ENCODE data around the gene NKD1.
A peak's percentile ranks its signal among the peaks of the same experiment; 100 is the strongest.

Gene NKD1

DNA sequence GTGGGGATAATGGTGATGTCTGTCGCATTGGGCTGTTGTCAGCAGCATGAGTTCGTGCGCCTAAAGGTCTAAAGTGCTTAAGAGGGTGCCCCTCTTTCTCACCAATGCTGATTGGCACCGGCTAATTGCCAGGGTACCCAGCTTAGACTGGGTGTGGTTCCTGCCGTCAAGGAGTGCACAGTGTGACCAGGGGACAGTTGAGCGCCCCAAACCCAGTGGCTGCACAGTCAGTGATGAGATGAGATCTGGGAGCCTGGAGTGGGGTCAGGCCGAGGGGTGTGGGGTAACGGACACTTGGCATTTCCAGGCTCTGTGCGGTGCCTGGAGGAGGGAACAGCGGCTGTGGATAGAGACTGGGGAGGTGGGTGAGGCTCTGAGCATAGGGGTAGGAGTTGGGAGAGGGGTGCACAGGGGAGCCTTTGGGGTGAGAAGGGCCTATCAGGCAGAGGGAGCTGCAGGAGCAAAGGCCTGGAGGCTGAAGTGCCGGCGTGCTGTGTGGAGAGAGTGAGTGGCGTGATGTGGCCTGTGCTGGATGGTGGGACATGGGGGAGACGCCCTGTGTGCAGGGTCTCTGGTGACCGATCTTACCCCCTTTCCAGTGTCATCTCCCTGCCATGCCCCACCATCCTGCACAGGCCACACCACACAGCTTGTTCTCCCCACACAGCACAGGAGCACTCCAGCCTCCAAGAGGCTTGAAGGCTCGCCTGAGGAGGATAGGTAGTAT lies 74.6 kb downstream of the NKD1 start:
- DNase-seq: no peak

DNA sequence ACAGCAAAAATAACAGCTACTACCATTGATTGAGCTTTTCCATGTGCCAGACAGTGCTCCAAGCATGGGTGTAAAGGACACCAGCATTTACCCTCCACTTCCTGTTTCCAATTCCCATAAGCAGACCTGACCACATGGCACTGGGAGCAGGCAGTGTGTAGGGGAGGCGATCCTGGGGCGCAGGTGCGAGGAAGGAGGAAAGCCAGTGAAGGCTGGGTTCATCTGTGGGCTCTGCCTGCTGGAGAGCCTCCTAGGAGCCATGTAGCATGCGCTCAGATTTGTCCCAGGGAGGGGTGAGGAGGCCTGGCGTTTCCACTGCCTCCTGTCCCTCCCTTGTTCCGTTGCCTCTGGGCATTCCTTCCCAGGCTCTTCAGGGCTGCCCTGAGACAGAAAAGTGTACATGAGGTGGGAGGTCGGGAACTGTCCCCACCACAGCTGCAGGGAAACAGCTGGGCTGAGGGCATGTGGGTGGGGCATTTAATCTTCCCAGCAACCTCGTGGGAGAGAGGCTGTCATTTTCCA lies 76.3 kb downstream of the NKD1 start:
- DNase-seq: no peak

DNA sequence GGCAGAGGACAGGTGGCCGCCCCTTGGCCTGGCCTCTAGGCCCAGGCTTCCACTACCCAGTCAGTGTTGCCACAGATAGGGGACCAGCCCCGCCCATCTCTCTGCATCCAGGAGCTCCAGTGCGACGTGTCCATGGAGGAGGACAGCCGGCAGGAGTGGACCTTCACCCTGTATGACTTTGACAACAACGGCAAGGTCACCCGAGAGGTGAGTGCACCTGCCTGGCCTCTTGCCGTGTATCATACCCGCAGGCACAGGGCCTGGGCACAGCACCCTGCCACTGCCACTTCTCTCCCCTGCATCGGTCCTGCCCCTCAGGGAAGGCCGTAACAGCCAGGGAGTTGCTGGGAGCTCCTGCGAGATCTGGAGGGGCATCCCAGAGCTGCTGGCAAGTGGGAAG lies 77.2 kb downstream of the NKD1 start:
- DNase-seq: no peak

DNA sequence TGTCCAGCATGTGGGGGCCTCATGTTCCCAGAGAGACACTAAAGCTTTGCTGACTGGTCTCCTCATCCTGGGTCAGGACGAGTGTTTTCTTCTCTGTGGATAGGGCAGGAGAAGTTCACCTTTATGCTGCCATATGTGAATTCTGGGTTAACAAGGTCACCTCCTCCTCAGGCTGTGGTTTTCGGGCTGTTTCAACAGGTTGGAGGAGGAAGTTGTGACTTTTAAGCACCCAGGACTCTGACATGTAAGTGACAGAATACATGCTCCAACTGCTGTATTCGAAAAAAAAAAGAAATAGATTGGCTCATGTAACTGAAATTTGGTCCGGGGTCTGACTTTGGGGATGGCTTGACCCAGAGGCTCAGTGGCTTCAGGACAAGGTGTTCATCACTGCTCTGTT lies 78.7 kb downstream of the NKD1 start:
- no peak for DNase-seq

DNA sequence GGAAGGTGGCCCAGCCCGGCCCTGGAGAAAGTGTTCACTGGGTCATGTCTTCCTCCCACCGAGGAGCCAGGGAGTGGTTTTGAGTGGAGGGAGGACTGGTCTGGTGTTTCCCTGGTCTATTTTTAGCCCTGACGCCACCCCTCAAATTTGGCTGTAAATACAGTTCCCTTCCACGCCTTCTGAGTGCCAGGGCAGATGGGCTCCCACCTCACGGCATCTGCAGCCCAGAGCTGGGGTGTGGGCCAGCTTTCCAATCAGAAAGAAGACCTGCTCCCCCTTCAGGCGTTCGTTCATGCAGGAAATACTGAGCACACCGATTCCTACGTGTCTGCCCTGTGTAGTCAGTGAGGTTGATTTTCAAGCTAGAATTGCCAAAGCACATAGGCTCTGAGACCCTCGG lies 79.2 kb downstream of the NKD1 start:
- peak in 10 of 58 donors; percentile 5 to 43 (median 14) for DNase-seq

DNA sequence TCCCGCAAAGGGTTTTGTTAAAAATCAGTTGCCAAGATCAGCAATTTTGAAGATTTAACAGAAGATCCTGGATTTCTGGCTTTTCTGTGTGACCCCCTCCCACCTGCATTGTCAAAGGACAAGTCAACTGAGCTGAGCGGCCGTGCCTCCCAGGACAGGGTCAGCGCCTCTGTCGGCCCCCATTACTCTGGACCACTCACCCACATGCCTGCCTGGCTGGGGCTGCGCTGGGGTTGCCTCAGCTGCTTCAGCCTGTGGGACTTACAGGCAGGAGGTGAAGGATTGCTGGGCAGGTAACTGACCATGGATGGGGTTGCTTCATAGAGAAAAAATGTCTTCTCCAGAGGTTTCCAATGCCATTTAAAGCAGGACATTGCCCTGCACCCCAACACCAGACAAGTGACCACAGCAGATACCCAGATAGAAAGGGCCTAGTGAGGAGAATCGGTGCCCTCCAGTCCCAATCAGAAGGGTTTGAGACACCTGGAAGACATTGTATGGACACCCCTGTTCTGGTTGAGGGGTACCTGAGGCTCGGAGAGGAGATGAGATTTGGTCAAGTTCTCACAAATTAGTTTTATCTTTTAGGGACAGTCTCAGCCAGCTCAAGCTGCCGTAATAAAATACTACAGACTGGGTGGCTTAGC lies 80.1 kb downstream of the NKD1 start:
- DNase-seq: no peak

DNA sequence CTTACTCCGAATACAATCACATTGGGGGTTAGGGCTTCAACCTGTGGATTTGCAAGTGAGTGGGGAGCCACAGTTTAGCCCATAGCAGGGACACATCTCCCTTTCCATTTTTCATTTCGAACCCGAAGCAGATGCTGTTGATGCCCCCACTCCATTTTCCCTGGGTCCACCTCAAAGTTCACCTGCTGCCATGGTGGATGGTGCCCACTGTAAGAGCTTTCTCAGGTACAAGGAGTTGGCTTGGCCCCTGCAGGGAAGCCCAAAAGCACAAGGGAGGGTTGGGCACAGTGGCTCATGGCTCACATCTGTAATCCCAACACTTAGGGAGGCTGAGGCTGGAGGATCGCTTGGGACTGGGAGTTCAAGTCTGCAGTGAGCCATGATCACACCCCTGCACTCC lies 81.1 kb downstream of the NKD1 start:
- DNase-seq: no peak

DNA sequence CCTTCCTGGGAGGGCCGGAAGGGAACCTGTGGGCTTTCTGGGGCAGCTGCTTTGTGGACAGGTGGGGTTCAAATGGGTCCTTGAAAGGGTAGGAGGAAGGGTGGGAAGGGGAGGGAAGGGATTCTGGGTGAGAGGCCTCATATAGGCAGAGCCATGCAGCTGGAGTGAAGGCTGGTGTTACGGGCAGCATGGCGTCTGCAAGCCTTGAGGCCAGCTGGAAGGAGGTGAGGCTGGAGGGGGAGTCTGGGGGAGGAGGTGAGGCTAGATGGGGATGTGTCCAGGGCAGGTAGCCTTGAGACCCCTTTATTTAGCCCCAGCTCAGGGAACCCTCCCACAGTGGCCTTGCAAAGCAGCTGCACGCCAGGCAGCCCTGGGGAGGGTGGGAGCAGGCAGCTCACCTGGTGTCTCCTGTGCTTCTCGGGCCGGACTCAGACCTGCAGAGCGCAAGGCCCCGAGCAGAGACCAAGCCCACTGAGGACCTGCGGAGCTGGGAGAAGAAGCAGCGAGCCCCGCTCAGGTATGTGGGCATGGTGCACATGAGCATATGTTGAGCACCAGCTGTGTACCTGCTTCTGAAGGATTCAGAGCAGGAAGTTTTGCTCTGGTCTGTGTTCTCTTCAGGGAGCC lies 82.3 kb downstream of the NKD1 start:
- DNase-seq: no peak

DNA sequence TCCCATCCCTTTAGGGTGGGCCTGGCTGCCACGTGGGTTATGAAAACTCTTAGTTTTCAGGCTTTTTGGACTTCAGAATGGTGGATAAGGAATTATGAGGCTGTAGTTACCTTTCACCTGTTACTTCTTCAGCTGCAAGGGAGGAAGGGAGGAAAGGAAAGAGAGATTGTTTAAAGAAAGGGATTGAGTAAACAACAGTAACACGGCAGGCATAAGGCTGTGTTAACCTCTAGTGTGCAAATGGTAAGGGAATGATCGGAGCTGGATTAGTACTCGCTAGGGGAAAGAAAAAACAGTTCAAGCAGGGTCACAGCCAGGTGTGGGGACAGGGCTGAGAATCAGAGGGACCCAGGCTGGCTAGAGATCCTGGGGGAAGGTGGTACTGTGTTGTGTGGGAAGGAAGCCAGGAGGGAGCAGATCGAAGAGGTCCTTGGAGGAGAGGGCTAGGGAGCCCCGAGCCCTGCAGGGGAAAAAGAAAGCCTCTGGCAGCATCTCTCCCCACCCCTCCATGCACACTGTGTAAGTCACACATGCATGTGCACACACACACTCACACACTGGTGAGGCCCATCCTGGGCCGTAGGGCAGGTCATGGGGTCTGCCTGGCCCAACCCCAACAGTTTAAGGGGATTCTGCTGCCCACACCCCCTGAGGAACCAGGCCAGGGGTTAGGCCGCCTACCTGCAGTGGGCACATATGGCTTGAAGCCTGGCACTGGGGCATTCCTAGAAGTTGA lies 83.2 kb downstream of the NKD1 start:
- no peak for DNase-seq

DNA sequence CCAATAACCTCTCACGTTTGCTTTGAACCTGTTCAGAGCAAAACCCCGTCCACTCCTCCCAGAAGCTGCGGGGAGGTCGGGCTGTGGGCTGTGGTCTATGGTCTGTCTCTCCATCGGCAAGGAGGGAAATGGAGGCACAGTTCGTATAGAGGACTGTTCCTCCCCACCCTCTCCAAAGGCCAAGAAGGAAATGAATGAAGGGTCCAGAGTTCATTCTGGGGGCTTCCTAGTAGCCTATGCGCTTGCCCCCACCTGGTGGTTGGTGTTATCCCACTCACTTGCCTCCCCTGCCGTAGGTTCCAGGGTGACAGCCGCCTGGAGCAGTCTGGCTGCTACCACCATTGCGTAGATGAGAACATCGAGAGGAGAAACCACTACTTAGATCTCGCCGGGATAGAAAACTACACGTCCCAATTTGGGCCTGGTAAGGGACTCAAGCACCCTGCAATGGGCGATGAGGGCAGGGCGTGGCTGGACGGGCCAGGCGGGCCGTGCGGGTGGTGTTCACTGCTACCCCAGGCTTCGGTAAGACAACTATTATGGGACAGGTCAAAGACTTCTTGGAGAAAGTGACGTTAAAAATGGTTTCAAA lies 83.9 kb downstream of the NKD1 start:
- no peak for DNase-seq

DNA sequence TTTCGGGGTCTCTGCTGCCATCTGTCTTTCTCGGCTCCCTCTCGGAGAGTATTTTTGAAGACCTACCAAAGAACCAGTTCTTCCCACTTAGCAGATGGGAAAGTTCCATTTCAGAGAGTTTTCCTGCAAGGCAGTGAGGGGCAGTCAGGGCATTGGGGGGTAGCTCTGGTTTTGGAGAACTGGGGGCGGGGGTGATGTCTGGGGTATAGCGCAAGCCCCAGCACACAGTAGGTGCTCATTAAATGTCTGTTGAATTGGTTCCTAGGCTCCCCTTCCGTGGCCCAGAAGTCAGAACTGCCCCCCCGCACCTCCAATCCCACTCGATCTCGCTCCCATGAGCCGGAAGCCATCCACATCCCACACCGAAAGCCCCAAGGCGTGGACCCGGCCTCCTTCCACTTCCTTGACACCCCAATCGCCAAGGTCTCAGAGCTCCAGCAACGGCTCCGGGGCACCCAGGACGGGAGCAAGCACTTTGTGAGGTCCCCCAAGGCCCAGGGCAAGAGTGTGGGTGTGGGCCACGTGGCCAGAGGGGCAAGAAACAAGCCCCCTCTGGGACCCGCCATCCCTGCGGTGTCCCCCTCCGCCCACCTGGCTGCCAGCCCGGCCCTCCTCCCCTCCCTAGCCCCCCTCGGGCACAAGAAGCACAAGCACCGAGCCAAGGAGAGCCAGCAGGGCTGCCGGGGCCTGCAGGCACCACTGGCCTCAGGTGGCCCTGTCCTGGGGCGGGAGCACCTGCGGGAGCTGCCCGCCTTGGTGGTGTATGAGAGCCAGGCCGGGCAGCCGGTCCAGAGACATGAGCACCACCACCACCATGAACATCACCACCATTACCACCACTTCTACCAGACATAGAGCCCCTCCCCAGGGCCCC lies 85.0 kb downstream of the NKD1 start:
- DNase-seq: no peak

DNA sequence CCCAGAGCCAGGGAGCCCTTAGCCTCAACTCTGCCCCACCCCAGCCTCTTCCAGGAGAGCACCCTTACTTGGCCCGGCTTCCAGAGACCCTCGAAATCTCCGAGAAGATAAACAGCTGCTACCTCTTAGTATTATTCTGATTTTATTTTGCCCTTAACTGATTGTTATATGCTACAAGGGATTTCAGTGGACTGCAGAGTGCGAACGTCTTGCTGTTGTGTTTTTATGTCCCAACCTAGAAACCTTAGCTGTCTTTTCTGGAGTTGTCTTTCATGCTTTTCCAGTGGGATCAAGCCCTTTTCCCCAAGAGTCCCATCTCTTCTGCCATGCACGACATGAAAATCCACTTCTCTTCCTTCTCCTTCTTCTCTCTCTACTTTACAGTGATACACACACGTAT lies 85.9 kb downstream of the NKD1 start:
- no peak for DNase-seq

DNA sequence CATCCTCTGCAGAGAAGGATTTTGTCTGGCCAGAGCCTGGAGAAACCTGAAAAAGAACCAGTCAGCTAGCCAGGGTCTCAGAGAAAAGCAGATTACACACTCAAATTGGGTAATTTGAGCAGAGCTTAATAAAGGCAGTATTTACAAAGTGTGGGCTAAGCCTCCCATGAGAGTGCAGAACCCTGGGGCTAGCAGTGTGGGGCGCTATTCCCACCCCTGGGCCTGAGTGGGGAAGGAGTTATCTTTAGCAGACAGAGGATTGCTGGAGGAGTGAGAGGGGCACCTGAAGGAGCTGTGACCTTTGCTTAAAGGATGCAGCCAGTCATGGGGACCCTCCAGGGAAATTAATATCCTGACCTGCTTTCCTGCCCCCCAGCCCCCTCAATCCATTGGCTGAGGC lies 86.8 kb downstream of the NKD1 start:
- DNase-seq: no peak

DNA sequence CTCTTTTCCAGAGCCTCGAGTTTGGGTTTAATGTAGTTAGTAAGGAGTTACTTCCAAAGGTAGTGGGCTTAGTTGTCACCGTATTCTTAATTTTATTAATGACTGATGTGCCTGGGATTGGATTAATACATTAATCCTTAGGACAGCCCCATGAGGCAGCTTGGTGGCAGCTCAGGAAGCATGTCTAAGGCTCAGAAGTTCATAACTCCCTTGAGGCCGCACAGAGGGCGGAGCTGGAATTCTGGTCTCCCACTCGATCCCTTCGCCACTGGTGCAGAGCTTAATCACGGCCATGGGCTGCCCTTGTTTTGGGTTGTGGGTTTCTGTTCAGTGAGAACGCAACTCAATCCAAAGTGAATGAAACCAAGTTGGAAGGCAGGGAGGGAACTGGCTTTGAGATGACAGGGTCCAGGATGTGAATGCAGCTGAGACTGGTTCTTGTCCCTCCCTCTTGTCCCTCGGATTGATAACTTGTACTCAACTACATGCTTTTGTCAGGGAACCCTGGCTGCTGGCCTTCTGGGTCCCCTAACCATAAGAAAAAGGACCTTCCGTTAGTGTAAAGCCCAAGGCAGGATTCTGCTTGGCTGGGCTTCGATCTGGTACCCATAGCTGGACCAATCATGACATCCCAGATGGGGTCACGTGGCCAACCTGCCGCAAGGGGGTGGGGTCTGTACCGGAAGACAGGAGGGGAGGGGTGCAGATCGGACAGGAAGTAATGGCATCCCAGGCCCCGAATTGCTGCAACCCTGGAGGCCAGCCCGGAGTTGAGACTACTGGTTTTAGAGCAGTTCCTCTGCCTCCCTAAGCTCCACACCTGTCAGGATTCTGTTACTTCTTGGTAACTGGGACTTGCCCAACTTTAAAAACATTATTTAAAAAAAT lies 87.6 kb downstream of the NKD1 start:
- DNase-seq: no peak

DNA sequence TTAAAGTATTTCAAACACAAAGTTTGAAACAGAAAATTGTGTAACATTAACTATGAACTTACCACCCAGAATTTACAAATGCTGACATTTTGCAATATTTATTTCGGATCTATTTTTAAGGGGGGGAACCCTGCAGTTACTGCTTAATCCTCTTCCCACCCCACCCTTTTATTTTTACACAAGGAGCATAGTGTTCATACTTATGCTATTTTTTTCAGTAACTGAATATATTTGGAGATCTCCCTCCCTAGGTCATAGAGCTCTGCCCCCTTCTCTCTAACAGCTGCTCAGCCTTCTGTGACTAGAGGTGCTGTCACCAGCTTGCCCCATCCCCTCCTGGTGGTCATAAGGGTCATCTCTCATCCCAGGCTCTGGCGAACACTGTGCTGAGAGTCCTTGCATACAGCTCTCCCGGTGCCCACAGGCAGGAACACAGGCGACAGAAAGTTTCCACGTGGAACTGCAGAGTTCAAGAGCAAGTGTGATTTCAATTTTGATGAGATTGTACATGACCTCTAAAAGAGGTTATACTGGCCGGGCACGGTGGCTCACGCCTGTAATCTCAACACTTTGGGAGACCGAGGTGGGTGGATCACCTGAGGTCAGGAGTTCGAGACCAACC lies 88.7 kb downstream of the NKD1 start:
- DNase-seq: no peak

DNA sequence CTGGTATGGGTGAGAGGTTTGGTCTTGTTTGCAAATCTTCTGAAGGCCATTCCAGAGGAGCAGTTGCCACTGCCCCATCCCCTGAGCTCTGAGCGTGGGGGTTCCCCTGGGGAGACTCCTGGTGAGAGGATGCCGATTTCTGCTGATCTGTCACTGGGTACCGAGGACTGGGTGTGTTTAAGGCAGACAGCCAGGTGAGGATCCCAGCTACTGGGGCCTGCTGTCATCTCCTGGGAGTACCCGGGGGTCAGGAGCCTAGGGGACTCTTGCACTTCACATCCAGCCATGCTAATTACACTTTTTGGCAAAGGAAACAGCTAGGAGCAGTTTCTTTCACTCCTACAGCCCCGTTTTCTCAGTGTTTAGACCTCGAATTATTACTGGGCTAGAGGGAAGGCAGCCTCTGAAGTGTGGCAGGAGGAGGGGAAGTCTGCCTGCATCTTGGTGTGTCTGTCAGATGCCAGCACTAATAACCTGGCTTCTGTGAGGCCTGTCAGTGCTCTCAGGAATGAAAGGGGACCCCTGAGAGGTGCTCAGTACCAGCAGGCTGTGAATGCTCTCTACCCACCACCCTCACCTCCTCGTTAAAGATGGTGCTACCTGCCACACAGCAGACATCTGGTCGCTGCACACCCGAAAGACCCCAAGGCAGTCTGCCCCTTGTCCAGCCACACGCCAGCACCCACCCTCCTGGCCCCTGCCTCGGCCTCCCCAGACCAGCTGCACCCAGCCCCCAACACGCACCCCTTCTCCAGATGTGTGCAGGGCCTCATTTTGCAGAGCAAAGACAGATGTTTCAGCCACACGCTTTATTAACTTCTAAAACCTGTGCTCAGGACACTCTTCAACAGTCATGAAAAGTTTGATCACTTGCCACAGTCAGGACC lies 89.8 kb downstream of the NKD1 start:
- DNase-seq: no peak

DNA sequence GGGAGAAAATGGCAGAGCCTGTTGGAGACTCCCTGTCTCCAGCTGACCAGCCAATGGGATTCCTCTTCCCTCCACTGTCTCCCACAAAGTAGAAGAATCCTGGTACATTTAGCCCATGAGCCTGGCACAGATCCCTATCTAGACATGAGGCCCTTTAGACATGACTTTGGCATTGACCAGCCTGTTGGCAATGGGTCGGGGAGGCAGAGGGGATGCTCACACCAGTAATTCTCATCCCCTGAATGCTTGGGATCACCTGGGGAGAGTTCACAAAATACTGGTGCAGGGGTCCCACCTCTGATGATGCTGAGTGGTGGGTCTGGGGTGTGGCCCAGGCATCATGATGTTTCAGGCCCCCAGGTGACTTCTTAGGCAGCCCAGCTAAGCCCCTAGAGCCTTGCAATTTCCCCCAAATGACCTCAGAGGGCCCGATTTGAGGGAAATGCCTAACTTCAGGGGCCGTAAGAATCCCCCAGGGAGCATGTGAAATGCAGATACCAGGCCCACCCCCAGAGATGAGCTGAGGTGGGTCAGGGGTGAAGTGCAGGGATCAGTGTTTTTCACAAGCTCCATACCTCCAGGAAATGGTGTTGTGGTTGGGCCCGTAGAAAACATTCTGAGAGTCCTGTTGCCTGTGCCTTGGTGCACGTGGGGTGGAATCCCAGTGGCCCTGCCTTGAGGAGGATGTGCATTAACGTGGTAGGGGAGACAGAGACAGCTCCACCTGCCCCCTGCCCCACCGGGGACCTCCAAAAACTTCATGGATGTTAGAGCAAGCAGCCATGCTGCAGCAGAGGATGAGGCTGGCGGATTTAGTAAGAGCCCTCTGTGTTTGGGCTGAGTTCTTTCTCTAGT lies 90.8 kb downstream of the NKD1 start:
- DNase-seq: no peak

Measured in anterior cingulate cortex (tissue), 58 donors.